BLaER1 treated with 17β-estradiol and CSF1 and Interleukin-3, amounts not matched to agents 10 nM and 100 nM (cell line): ENCODE data around the gene ADCY9.

Source experiments
- H3K27ac ChIP-seq, 11 experiments: shearing (Covaris generic); formaldehyde crosslinking; 2 replicates each; pipeline ENCODE4 v1.8.1; 2022
- H3K27me3 ChIP-seq, 11 experiments: shearing (Covaris generic); formaldehyde crosslinking; 2 replicates each; pipeline ENCODE4 v1.8.1; 2022
- H3K36me3 ChIP-seq, 11 experiments: shearing (Covaris generic); formaldehyde crosslinking; 2 replicates each; pipeline ENCODE4 v1.8.1; 2022
- H3K4me1 ChIP-seq, 10 experiments: shearing (Covaris generic); formaldehyde crosslinking; 2 replicates each; pipeline ENCODE4 v1.8.1; 2022
- H3K4me2 ChIP-seq, 11 experiments: shearing (Covaris generic); formaldehyde crosslinking; 2 replicates each; pipeline ENCODE4 v1.8.1; 2022
- H3K4me3 ChIP-seq, 10 experiments: shearing (Covaris generic); formaldehyde crosslinking; 2 replicates each; pipeline ENCODE4 v1.8.1; 2022
- H3K9ac ChIP-seq, 11 experiments: shearing (Covaris generic); formaldehyde crosslinking; 2 replicates each; pipeline ENCODE4 v1.8.1; 2022
- H3K9me3 ChIP-seq, 11 experiments: shearing (Covaris generic); formaldehyde crosslinking; replicated peaks in 1 of 11; 2 replicates each; pipeline ENCODE4 v1.8.1; 2022
- H4K20me1 ChIP-seq, 11 experiments: shearing (Covaris generic); formaldehyde crosslinking; 2 replicates each; pipeline ENCODE4 v1.8.1; 2022
- Cebpa-rat ChIP-seq, 11 experiments: shearing (Covaris generic); IDR thresholded peaks; 2 replicates each; pipeline ENCODE4 v1.8.1; 2022

ADCY9 gene

DNA sequence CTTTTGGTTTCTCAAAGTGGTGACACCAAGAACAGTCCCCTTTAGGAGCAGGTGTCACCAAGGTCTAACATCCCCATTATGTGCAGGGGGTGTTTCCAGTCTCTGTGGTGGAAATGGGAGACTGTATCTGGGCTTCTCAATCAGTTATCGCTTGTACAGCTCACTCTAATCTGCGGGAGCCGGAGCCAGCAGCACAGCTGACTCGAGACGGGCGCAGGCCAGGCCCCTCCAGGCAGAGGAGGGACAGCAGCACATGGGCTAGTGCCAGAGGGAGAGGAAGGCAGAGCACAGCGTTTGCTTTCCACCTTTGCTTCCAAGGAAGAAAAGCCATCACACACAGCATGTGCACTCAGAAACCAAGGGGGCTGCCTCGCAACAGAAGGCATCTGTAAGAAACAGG is 144.5 kb downstream of the ADCY9 start:
- Histone ChIP-seq H3K4me2 (no peak overlapping the region), H3K4me3 (no peak overlapping the region), H3K27ac (no peak overlapping the region), H3K36me3 (peaks cover 34 to 98% (median 79%) of the 10 kb centered on the region in 11 experiments), H3K4me1 (peaks cover 0 to 9% (median 4%) of the 10 kb centered on the region in 10 experiments; a peak in 10 of 20 replicates), H3K27me3 (no peaks in the 10 kb centered on the region), H4K20me1 (no peaks in the 10 kb centered on the region; a peak in 1 of 22 replicates), H3K9me3 (peaks cover 0 to 6% (median 0%) of the 10 kb centered on the region in 11 experiments; a peak in 1 of 22 replicates), H3K9ac (no peak overlapping the region)
- no peak for TF ChIP-seq Cebpa-rat (IDR thresholded peaks at IDR 0.05)

DNA sequence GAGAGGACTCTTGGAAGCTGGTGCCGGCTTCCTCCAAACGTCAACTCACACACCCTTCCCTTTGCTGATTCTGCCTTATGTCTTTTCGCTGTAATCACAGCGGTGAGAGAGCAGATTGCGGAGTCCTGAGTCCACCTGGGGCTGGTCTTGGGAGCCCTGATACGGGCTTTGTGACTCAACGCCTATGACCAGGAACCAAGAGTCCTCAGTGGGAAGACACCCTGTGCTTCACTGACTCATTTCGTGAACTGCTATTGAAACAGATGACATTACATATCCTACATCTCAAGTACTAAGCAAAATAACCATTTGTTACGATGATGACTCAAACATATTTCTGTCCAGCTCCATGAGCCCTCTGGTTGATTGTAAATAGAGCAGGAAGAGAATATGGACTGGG is 145.0 kb downstream of the ADCY9 start:
- Histone ChIP-seq H3K4me1 (peaks cover 0 to 9% (median 4%) of the 10 kb centered on the region in 10 experiments; a peak in 10 of 20 replicates), H3K36me3 (peaks cover 35 to 98% (median 79%) of the 10 kb centered on the region in 11 experiments), H3K9ac (no peak overlapping the region), H3K9me3 (peaks cover 0 to 9% (median 0%) of the 10 kb centered on the region in 11 experiments; a peak in 2 of 22 replicates), H3K27me3 (no peaks in the 10 kb centered on the region), H3K4me3 (no peak overlapping the region), H3K4me2 (no peak overlapping the region), H3K27ac (no peak overlapping the region), H4K20me1 (no peaks in the 10 kb centered on the region; a peak in 2 of 22 replicates)
- no peak for TF ChIP-seq Cebpa-rat (IDR thresholded peaks at IDR 0.05)

GRCh38 chr16:3968551-3968950 is 147.7 kb downstream of the ADCY9 start:
- Histone ChIP-seq H4K20me1 (peaks cover 0 to 15% (median 8%) of the 10 kb centered on the region in 11 experiments; a peak in 10 of 22 replicates), H3K27ac (no peak overlapping the region), H3K9me3 (peaks cover 0 to 9% (median 0%) of the 10 kb centered on the region in 11 experiments; a peak in 2 of 22 replicates), H3K36me3 (peaks cover 30 to 98% (median 75%) of the 10 kb centered on the region in 11 experiments), H3K27me3 (no peaks in the 10 kb centered on the region), H3K9ac (no peak overlapping the region), H3K4me1 (peaks cover 5 to 20% (median 10%) of the 10 kb centered on the region in 10 experiments), H3K4me3 (no peak overlapping the region), H3K4me2 (peak overlapping the region in 4 of 11 experiments; percentile 1 to 37 (median 32); a peak in 3 of 22 replicates)
- TF ChIP-seq Cebpa-rat (IDR thresholded peaks at IDR 0.05): no peak

DNA sequence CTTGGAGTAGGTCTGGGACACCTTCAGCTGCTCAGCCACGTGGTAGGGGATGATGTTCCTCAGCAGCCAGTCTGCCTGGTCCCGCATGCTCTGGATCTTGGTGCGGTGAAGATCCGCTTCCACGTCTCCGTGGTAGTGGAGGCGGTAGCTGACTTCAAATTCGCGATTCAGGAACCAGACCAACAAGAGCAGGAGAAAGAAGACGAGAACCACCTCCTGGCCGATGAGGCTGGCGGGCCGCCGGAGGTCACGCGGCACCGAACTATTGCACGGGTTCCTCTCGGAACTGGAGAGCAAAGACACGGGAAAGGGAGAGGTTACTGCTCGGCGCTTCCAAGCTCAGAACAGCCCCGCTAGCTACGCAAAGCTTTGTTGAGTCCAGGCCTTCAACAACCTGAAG is 149.6 kb downstream of the ADCY9 start:
- no peak for TF ChIP-seq Cebpa-rat (IDR thresholded peaks at IDR 0.05)
- Histone ChIP-seq H3K4me3 (no peak overlapping the region), H3K9ac (no peak overlapping the region)

DNA sequence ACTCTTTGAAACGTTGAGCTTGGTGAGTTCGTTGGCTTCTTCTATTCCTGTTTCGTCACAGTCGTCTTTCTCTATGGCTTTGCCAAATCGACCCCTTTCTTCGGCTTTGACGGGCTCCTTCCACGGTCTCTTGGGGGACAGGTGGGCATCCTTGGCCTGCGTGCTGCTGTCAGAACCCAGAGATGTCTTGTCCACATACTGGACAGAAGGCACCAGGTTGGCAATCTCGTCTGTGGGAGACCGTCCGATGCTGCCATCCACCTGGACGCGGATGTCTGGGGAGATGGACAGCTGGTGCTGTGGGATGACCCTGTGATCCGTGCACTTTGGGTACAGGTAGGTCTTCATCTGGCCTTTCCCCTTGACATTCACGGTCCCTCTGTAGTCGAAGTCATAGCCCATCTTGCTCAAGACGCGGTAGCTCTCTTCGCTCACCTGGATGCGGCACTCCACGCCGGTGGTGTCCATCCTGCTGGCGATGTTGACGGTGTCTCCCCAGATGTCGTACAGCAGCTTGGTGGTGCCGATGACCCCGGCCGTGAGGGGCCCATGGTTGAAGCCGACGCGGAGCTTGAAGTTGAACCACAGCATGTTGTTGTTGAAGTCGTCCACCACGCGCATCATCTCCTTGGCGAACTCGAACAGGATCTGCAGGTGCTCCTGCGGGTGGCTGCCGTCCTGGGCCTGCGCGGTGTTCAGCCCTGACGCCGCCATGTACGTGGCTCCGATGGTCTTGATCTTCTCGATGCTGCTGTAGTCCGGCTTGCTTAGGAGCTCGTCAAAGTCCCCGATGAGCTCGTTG is 150.3 kb downstream of the ADCY9 start:
- Histone ChIP-seq H3K4me1 (peaks cover 30 to 46% (median 35%) of the 10 kb centered on the region in 10 experiments), H4K20me1 (peaks cover 0 to 19% (median 9%) of the 10 kb centered on the region in 11 experiments; a peak in 10 of 22 replicates), H3K9me3 (peaks cover 0 to 9% (median 0%) of the 10 kb centered on the region in 11 experiments; a peak in 2 of 22 replicates), H3K4me2 (no peak overlapping the region), H3K27ac (no peak overlapping the region), H3K9ac (no peak overlapping the region), H3K36me3 (peaks cover 27 to 77% (median 54%) of the 10 kb centered on the region in 11 experiments), H3K27me3 (no peaks in the 10 kb centered on the region), H3K4me3 (no peak overlapping the region)
- TF ChIP-seq Cebpa-rat (IDR thresholded peaks at IDR 0.05): no peak

More for the DNA sequence above, 149.6 kb downstream of the ADCY9 start:
- Histone ChIP-seq H3K36me3 (peaks cover 27 to 84% (median 61%) of the 10 kb centered on the region in 11 experiments), H3K27me3 (no peaks in the 10 kb centered on the region), H3K4me2 (no peak overlapping the region), H3K4me1 (peaks cover 23 to 39% (median 28%) of the 10 kb centered on the region in 10 experiments), H3K27ac (no peak overlapping the region), H4K20me1 (peaks cover 0 to 19% (median 9%) of the 10 kb centered on the region in 11 experiments; a peak in 10 of 22 replicates), H3K9me3 (peaks cover 0 to 9% (median 0%) of the 10 kb centered on the region in 11 experiments; a peak in 2 of 22 replicates)

DNA sequence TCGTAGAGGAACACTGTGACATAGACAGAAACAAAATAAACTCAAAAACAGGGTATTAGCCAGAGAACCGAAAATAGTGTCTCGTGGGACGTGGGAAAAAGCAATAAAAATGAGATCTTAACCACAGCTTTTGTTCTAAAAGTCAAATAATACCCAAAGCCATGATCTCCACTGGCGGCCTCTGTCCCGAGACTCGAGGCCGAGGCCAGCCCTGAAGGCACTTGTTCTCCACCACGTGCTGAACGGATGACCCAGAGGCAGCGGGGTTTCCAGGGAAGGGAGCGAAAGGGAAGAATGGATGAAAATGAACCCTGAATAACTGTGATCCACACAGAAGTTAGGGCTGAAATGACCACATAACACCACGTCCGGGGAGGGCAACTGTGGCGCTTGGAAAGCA is 150.9 kb downstream of the ADCY9 start:
- peaks cover 0 to 19% (median 9%) of the 10 kb centered on the region in 11 experiments; a peak in 9 of 22 replicates for H4K20me1 ChIP-seq
- H3K9ac ChIP-seq: no peak overlapping the region
- peaks cover 37 to 53% (median 42%) of the 10 kb centered on the region in 10 experiments for H3K4me1 ChIP-seq
- no peak for TF ChIP-seq Cebpa-rat (IDR thresholded peaks at IDR 0.05)
- H3K4me2 ChIP-seq: no peak overlapping the region
- H3K4me3 ChIP-seq: no peak overlapping the region
- no peaks in the 10 kb centered on the region for H3K27me3 ChIP-seq
- peaks cover 23 to 70% (median 47%) of the 10 kb centered on the region in 11 experiments for H3K36me3 ChIP-seq
- H3K27ac ChIP-seq: no peak overlapping the region
- peaks cover 0 to 9% (median 0%) of the 10 kb centered on the region in 11 experiments; a peak in 2 of 22 replicates for H3K9me3 ChIP-seq

- Histone ChIP-seq H3K36me3 (peaks cover 23 to 65% (median 42%) of the 10 kb centered on the region in 11 experiments), H3K9me3 (peaks cover 0 to 9% (median 0%) of the 10 kb centered on the region in 11 experiments; a peak in 2 of 22 replicates), H3K27me3 (no peaks in the 10 kb centered on the region), H3K4me3 (no peak overlapping the region), H4K20me1 (peaks cover 0 to 19% (median 9%) of the 10 kb centered on the region in 11 experiments; a peak in 9 of 22 replicates), H3K27ac (no peak overlapping the region), H3K4me1 (peaks cover 42 to 57% (median 46%) of the 10 kb centered on the region in 10 experiments), H3K9ac (no peak overlapping the region), H3K4me2 (no peak overlapping the region)
- no peak for TF ChIP-seq Cebpa-rat (IDR thresholded peaks at IDR 0.05)
Measured at GRCh38 chr16:3964686-3965290, 151.5 kb downstream of the ADCY9 start.

DNA sequence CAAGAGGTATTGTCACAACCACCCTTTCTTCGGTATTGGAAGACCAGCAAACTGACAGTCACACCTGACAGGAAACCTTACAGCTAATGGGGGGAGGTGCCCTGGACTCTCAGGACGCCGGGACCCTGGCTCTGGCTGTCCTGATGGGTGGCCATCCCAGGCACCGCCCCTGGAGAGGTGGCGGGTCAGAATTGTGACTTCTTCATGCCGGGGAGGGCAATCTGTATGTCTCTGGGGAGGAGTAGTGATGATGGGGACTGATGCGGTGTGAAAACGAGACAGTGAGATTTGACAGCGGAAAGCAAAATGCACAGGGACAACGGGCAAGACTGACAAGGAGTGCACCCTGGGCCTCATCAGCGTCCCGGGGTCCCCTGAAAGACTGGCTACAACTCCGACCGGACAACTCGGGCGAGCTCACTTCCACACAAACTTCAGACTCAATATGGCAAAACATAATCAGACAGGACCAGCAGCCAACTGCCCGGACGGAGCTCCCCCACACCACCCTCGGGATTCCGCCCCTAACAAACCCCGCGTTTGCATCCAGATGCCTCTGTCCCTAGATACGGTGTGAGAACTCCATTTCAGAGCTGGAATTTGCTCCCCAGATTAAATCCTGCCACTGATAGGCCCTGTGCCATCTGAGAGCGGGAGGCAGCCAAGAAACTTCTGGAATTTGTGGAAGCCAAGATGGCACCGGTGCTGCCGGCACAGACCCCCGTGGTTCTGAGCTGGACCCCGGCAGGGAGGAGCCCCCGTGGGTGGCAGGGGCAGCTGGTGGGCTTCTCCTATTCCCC is 152.2 kb downstream of the ADCY9 start:
- Histone ChIP-seq H3K4me1 (peaks cover 42 to 56% (median 46%) of the 10 kb centered on the region in 10 experiments), H3K4me3 (no peak overlapping the region), H3K4me2 (peak overlapping the region in 8 of 11 experiments; percentile 15 to 76 (median 36); a peak in 10 of 22 replicates), H4K20me1 (peaks cover 0 to 19% (median 9%) of the 10 kb centered on the region in 11 experiments; a peak in 9 of 22 replicates), H3K27me3 (no peaks in the 10 kb centered on the region), H3K9ac (no peak overlapping the region), H3K36me3 (peaks cover 23 to 60% (median 42%) of the 10 kb centered on the region in 11 experiments), H3K27ac (no peak overlapping the region), H3K9me3 (peaks cover 0 to 9% (median 0%) of the 10 kb centered on the region in 11 experiments; a peak in 2 of 22 replicates)
- no peak for TF ChIP-seq Cebpa-rat (IDR thresholded peaks at IDR 0.05)
